GM21367 (cell line): Measurements from ENCODE around the gene TMEM87A.
"Not testable (repeated sequence)": the region's sequence is repeated elsewhere in the genome, so short reads cannot be mapped to it uniquely, and the experiment has no call there.

Experiments
- ATAC-seq: cut with Tn5 transposase; IDR thresholded peaks from one replicate; pipeline ENCODE4 v1.9.1; 2021; ENCODE audit not compliant: unreplicated experiment

Gene TMEM87A

GRCh38 chr15:42273900-42274701 lies 868 bp upstream of the TMEM87A start:
- ATAC-seq: peak; percentile 19

DNA sequence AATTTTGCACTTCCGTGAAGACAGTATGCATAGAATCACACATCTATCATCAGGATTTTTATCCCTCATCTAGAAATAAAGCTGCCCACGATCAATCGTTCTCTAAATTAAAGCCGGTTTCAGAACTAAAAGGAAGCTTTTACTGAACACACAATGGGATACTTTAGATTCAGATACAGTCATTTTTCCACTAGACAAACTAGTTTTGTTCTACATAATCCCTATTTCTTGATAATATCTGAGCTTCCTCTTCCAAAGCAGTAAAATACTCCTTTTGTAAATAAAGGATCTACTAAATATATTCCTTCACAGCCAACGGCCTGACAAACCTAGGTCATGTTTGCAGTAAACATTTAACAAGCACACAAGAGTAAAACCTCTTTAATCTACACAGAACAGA lies 2.2 kb downstream of the TMEM87A start:
- no peak for ATAC-seq

GRCh38 chr15:42270551-42270950 lies 2.7 kb downstream of the TMEM87A start:
- ATAC-seq: no peak

GRCh38 chr15:42267286-42267685 lies 5.9 kb downstream of the TMEM87A start:
- ATAC-seq: no peak

- ATAC-seq: no peak
Measured at GRCh38 chr15:42264795-42265194, 8.4 kb downstream of the TMEM87A start.

- ATAC-seq: no peak
Measured at GRCh38 chr15:42253300-42253699, 19.9 kb downstream of the TMEM87A start.

GRCh38 chr15:42240823-42241222 lies 32.4 kb downstream of the TMEM87A start:
- ATAC-seq: no peak

GRCh38 chr15:42239528-42240182 lies 33.6 kb downstream of the TMEM87A start:
- no peak for ATAC-seq

DNA sequence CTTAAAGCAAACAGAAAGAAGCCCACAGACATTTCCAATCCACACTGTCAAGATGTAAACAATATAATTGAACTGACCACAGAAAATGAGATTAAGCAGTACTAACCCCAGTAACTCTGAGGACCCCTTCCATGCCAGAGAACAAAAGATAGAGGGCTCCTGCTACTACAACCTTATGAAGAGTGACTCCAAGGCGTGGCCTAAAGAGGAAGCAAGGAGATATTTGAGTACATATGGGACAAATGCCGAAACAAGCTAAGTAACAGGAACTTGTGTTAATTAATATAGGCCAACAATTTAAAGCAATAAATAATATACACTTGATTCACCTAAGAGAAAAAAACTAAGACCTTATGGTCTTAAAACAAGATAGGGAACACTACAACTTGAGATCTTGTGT lies 40.1 kb downstream of the TMEM87A start:
- ATAC-seq: no peak

- ATAC-seq: no peak
Measured at GRCh38 chr15:42232606-42233005, 40.6 kb downstream of the TMEM87A start.

DNA sequence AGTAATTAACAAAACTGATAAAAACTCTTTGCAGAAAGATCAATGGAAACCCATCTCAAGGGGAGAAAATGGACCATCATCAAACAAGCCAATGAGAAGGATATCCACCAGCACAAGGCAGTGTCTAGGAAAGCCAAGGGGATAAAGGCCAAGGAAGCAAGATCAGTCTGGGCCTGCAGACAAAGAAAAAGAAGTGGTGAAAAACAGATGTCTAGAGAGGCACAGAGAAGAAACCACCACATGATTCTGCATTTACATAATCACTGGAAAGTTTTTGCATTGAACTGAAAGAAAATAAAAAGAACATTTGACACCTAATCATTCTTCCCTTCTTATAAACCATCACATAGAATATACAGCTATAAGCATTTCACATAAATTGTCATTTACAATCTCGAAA lies 42.1 kb downstream of the TMEM87A start:
- ATAC-seq: no peak

DNA sequence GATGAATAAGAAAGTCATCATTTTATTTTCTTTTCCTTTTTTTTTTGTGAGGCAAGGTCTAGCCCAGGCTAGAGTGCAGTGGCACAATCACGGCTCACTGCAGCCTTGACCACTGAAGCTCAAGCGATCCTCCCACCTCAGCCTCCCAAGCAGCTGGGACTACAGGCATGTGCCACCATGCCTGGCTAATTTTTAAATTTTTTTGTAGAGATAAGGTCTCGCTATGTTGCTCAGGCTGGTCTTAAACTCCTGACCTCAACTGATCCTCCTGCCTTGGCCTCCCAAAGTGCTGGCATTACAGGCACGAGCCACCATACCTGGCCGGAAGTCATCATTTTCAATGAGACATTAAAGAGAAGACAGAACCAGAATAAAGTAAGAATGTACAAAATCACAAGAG lies 44.3 kb downstream of the TMEM87A start:
- not testable (repeated sequence) for ATAC-seq

DNA sequence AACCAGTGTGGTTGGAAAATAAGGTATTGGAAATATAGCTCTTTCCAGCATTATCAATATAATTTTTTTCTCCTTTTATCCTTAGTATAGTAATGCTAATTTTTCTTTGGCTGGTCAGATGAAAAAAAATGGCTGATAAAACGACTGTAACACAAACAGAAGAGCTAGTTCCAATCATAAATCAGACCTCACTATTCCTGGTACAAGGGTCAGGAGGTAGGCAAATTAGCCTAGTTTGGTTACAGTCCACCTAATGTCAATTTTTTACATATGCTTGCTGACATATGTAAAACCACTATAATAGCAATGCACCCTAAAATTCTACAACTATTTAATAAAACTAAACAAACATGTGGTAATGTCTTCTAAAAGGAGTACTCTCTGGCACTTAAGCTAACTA lies 45.2 kb downstream of the TMEM87A start:
- ATAC-seq: no peak

- no peak for ATAC-seq
Measured at GRCh38 chr15:42226648-42227047, 46.6 kb downstream of the TMEM87A start.

- no peak for ATAC-seq
Measured at GRCh38 chr15:42220216-42220615, 53.0 kb downstream of the TMEM87A start.

DNA sequence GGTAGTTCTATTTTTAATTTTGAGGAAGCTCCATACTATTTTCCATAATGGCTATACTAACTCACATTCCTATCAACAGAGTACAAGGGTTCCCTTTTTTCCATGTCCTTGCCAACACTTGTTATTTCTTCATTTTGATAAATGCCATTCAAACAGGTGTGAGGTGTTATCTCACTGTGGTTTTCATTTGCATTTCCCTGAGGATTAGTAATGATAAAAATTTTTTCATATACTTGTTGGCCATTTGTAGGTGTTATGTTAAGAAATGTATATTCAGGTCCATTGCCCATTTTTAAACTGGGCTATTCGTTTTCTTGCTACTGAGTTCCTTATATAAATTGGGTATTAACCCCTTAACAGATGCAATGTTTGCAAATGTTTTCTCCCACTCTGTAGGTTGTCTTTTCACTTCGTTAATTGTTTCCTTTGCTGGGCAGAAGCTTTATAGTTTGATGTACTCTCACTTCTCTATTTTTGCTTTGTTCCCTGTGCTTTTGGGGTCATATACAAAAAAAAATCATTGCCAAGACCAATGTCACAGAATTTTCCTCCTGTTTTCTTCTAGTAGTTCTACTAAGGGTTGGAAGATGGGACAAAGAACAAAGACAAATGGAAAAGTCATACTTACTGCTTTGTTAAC lies 54.2 kb downstream of the TMEM87A start:
- ATAC-seq: no peak

- ATAC-seq: no peak
Measured at GRCh38 chr15:42217568-42217967, 55.7 kb downstream of the TMEM87A start.

- no peak for ATAC-seq
Measured at GRCh38 chr15:42215913-42216829, 57.1 kb downstream of the TMEM87A start.

DNA sequence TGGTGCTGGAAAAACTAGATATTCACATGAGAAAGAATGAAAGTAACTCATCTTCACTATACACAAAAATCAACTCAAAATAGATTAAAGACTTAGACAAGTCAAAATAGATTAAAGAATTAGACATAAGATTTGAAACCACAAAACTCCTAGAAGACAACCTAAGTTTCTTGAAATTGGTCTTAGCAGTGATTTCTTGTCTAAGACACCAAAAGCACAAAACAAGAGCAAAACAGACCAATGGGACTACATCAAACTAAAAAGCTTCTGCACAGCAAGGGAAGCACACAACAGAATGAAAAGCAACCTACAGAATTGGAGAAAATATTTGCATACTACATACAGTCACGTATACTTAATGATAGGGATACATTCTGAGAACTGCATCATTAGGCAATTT lies 58.6 kb downstream of the TMEM87A start:
- ATAC-seq: no peak

DNA sequence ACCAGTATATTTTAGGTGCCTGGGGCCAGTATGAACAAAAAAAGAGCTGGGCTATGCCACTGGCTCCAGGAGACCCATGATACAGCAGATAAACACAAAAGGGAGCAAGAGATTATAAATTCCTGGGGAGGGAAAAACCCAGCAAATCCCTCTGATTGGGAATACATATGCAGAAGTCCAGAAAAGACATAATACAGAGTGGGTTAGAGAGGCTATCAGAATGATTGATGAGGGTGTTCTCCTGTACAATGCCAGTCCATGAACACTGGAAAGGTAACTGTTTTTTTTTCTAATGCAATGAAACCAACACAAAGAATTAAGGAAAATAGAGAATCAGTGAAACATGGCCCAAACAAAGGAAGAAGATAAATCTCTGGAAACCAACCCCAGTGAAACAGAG lies 59.7 kb downstream of the TMEM87A start:
- no peak for ATAC-seq

GRCh38 chr15:42210696-42211095 lies 62.5 kb downstream of the TMEM87A start:
- ATAC-seq: no peak
